Measurements from ENCODE around the gene ARHGEF28. TPM values are rescaled to one million over a fixed set of nuclear protein-coding genes. Genes with fewer than 3 reads are reported as not detected.

ARHGEF28 gene
- total RNA-seq, 1 donor from 2014 or later = 0.11 TPM

DNA sequence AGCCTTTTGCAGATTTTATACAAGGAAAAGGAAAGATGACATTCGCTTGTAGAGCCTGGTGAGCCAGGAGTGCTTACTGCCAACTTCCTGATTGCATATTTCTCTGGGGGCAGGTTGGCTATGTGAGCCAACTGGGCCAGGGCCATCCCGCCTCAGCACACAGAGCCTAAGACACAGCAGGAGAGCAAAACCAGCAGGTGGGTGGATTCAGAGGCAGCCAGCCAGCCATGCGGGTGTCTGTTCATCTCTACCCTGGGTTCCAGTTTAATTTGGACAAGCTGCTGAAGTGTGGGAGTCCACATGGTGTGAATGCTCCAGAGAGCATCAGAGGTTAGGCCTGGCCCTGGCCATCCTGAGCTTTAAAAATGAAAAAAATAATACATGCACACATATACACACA lies 291.4 kb downstream of the ARHGEF28 start:
- Mint-ChIP-seq H3K27ac (no peak overlapping the region), H3K4me3 (no peak overlapping the region), H3K4me1 (peaks cover 9% of the 10 kb centered on the region), H3K27me3 (ENCODE audit: insufficient read depth, low read depth) (peaks cover 4% of the 10 kb centered on the region), H3K36me3 (no peaks in the 10 kb centered on the region), H3K9me3 (no peaks in the 10 kb centered on the region)
- Histone ChIP-seq H2AFZ (replicated peaks) (no peak overlapping the region), H3F3A (ENCODE audit: low read depth) (no peaks in the 10 kb centered on the region), H3K27ac (no peak overlapping the region), H3K9ac (no peak overlapping the region), H3K36me3 (no peaks in the 10 kb centered on the region), H3K4me3 (no peak overlapping the region), H3K4me2 (no peak overlapping the region), H4K20me1 (ENCODE audit: low read depth) (no peaks in the 10 kb centered on the region), H3K27me3 (no peaks in the 10 kb centered on the region), H3K79me2 (ENCODE audit: low read depth) (no peaks in the 10 kb centered on the region), H3K4me1 (peaks cover 20% of the 10 kb centered on the region), H3K9me3 (ENCODE audit: low read depth) (no peaks in the 10 kb centered on the region)
- TF ChIP-seq, protein P1, sequence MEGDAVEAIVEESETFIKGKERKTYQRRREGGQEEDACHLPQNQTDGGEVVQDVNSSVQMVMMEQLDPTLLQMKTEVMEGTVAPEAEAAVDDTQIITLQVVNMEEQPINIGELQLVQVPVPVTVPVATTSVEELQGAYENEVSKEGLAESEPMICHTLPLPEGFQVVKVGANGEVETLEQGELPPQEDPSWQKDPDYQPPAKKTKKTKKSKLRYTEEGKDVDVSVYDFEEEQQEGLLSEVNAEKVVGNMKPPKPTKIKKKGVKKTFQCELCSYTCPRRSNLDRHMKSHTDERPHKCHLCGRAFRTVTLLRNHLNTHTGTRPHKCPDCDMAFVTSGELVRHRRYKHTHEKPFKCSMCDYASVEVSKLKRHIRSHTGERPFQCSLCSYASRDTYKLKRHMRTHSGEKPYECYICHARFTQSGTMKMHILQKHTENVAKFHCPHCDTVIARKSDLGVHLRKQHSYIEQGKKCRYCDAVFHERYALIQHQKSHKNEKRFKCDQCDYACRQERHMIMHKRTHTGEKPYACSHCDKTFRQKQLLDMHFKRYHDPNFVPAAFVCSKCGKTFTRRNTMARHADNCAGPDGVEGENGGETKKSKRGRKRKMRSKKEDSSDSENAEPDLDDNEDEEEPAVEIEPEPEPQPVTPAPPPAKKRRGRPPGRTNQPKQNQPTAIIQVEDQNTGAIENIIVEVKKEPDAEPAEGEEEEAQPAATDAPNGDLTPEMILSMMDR (IDR thresholded peaks at IDR 0.05) = no peak
- TF ChIP-seq EZH2phosphoT487 (IDR thresholded peaks at IDR 0.05) = no peak
- no peak for TF ChIP-seq EZH2 (IDR thresholded peaks at IDR 0.05)
- DNase-seq (ENCODE audit: low spot score) = no peak

DNA sequence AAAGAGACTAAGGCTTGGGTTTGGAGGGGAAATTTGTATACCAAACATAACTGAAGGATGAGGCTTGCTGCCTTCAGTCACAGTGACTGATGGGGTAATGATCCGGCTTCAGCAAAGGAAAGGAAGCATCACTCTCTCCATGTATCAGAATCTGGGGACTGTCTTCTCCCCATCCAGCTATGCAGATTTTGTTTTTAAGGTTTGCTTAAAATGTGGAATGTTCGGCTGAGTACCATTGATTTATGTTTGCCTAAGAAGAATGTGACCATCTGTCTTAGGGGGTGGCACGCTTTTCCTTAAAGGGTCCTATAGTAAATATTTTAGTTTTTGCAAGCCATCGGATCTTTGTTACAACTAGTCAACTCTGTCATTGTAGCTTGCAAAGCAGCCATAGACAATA lies 291.9 kb downstream of the ARHGEF28 start:
- Mint-ChIP-seq H3K27me3 (ENCODE audit: insufficient read depth, low read depth) (peaks cover 4% of the 10 kb centered on the region), H3K9me3 (no peaks in the 10 kb centered on the region), H3K4me1 (peaks cover 8% of the 10 kb centered on the region), H3K36me3 (no peaks in the 10 kb centered on the region), H3K27ac (no peak overlapping the region), H3K4me3 (no peak overlapping the region)
- no peak overlapping the region for H3K27ac ChIP-seq
- no peaks in the 10 kb centered on the region for H3K9me3 ChIP-seq (ENCODE audit: low read depth)
- no peaks in the 10 kb centered on the region for H4K20me1 ChIP-seq (ENCODE audit: low read depth)
- no peak for TF ChIP-seq EZH2phosphoT487 (IDR thresholded peaks at IDR 0.05)
- TF ChIP-seq, protein P1 (IDR thresholded peaks at IDR 0.05) = no peak
- TF ChIP-seq EZH2 (IDR thresholded peaks at IDR 0.05) = no peak
- H3K27me3 ChIP-seq = no peaks in the 10 kb centered on the region
- no peak overlapping the region for H3K4me3 ChIP-seq
- H3K4me2 ChIP-seq = no peak overlapping the region
- no peaks in the 10 kb centered on the region for H3K36me3 ChIP-seq
- no peak overlapping the region for H3K9ac ChIP-seq
- H2AFZ ChIP-seq (replicated peaks) = no peak overlapping the region
- DNase-seq (ENCODE audit: low spot score) = no peak
- H3K79me2 ChIP-seq (ENCODE audit: low read depth) = no peaks in the 10 kb centered on the region
- no peaks in the 10 kb centered on the region for H3F3A ChIP-seq (ENCODE audit: low read depth)
- peaks cover 20% of the 10 kb centered on the region for H3K4me1 ChIP-seq

DNA sequence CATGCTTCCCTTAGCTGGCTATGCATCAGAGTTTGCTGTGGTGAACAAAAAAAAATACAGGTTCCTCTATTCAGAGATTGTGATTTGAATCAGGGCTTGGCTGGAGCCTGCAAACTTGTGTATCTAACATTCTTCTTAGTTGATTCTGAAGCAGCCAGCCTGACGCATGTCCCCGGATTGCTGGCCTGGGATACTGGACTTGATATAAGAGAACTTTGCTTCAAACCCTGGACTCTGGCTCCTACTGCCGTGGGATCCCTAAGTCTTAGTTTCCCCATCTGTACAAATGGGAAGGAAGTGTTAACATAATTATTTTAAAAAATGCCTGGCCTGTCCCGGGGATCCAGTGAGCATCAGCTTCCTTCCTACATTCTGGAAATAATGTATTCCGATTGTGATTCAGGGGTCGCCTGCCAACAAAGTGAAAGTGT lies 292.8 kb downstream of the ARHGEF28 start:
- DNase-seq (ENCODE audit: low spot score) = no peak
- Histone ChIP-seq H4K20me1 (ENCODE audit: low read depth) (no peaks in the 10 kb centered on the region), H3F3A (ENCODE audit: low read depth) (no peaks in the 10 kb centered on the region), H3K36me3 (no peaks in the 10 kb centered on the region), H3K4me3 (no peak overlapping the region), H3K4me1 (peaks cover 20% of the 10 kb centered on the region), H3K9ac (no peak overlapping the region), H2AFZ (replicated peaks) (no peak overlapping the region), H3K27me3 (no peaks in the 10 kb centered on the region), H3K27ac (no peak overlapping the region), H3K79me2 (ENCODE audit: low read depth) (no peaks in the 10 kb centered on the region), H3K9me3 (ENCODE audit: low read depth) (no peaks in the 10 kb centered on the region), H3K4me2 (no peak overlapping the region)
- no peaks in the 10 kb centered on the region for H3K36me3 Mint-ChIP-seq
- no peaks in the 10 kb centered on the region for H3K9me3 Mint-ChIP-seq
- peaks cover 7% of the 10 kb centered on the region for H3K4me1 Mint-ChIP-seq
- no peak overlapping the region for H3K27ac Mint-ChIP-seq
- H3K27me3 Mint-ChIP-seq (ENCODE audit: insufficient read depth, low read depth) = peaks cover 4% of the 10 kb centered on the region
- no peak overlapping the region for H3K4me3 Mint-ChIP-seq
- TF ChIP-seq EZH2phosphoT487 (IDR thresholded peaks at IDR 0.05) (no peak), EZH2 (IDR thresholded peaks at IDR 0.05) (no peak)
- TF ChIP-seq, protein P1 (IDR thresholded peaks at IDR 0.05) = no peak
